Astrocyte of the spinal cord (primary cell): ENCODE measurements around the gene CSDE1.
A peak's percentile ranks its signal among the peaks of the same experiment; 100 is the strongest.

Experiments used
- DNase-seq: peaks from one replicate; pipeline ENCODE4 v3.0.0; 2011; ENCODE audit warnings: low read depth, low spot score
- H3K4me3 ChIP-seq: 2 replicates; pipeline ENCODE4 v1.5.1; 2011; ENCODE audit warnings: low read depth, mild to moderate bottlenecking, low read length, moderate library complexity
- CTCF ChIP-seq: IDR thresholded peaks from 2 replicates; pipeline ENCODE4 v1.5.1; 2012; ENCODE audit warnings: low read depth, mild to moderate bottlenecking, low read length, inconsistent platforms
- in situ Hi-C: cut with HindIII; loops from 2 replicates; pipeline ENCODE4 v1.10.0; 2017; ENCODE audit warnings: low sequenced_read_pairs

CSDE1 gene

DNA sequence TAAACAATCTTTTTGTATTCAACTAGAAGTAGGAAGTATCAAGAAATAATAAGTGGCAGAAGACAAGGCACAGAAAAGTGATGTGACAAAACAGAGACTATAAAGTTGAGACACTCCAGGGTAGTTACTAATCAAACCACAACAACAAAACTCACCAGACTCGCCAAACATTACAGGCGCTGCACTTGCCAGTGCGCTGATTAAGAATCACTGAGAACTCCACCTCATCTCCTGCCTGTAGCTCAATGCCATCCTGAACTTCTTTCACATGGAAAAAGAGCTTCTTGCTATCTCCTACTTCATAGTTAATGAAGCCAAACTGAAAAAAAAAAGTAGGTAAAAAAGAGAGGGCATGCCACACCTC is 38.4 kb downstream of the CSDE1 start:
- TF ChIP-seq CTCF = no peak
- in situ Hi-C loops = no loop called here
- no peak overlapping the region for H3K4me3 ChIP-seq
- DNase-seq = peak; percentile 27

GRCh38 chr1:114718661-114719423 is 38.9 kb downstream of the CSDE1 start:
- H3K4me3 ChIP-seq = no peak overlapping the region
- in situ Hi-C loops = no loop called here
- peak; percentile 47 for DNase-seq
- TF ChIP-seq CTCF = no peak

DNA sequence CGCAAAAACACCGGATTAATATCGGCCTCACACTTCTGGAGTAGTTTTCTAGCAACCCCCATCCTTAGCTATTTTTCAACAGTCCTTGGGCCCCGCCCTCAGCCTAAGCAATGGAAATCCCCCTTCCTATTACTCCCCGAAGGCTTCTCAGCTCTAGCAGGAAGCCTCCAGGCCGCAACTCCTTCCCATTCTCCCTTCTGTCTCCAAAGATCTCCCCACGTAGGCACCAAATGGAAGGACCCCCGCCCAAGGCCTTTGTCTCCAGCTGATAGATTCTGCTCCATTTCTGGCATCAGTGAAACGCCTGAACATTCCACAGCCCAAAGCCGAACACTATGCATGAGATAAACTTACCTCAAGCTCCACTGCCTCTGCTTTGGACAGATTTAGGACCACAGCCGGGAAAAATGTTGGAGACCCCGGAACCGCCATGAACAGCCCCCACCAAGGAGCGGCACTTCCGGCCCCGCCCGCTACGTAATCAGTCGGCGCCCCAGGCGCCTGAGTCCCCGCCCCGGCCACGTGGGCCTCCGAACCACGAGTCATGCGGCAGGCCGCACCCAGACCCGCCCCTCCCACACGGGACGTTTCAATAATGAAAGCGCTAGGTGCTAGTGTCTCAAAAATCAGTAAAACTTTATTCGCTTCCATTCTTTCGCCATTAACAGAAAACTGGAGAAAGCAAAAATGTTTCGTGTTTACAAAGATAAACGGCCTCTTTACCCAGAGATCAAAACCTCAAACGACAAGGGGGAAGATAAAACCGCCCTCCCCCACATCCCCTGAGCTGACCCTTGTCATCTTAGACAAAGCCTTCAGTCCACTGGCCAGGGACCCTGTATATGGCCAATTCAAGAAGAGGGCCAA is 41.2 kb downstream of the CSDE1 start, which contains the start of gene NRAS:
Gene NRAS (minus strand): TSS at position 468 of the 867 bp plus-strand sequence. CDS start 611 bp downstream, outside the sequence.
- in situ Hi-C loops = no loop called here
- peak within 1 kb of the TSS; percentile 66 for H3K4me3 ChIP-seq
- peak; percentile 92 for DNase-seq
- TF ChIP-seq CTCF = no peak

GRCh38 chr1:114715952-114716303 is 41.9 kb downstream of the CSDE1 start:
- no peak for TF ChIP-seq CTCF
- H3K4me3 ChIP-seq = peak overlapping the region; percentile 66
- in situ Hi-C loops = no loop called here
- DNase-seq = no peak

GRCh38 chr1:114712977-114713376 is 44.8 kb downstream of the CSDE1 start:
- no peak overlapping the region for H3K4me3 ChIP-seq
- TF ChIP-seq CTCF = no peak
- no peak for DNase-seq
- in situ Hi-C loops = no loop called here

- in situ Hi-C loops = no loop called here
- TF ChIP-seq CTCF = no peak
- DNase-seq = no peak
- H3K4me3 ChIP-seq = no peak overlapping the region
Observed at GRCh38 chr1:114710360-114710759, 47.4 kb downstream of the CSDE1 start.
